CD4-positive, alpha-beta T cell (primary cell): ENCODE results near the gene ZNF319. TPM values are rescaled to one million over a fixed set of nuclear protein-coding genes. Genes with fewer than 3 reads are reported as not detected.

ENCODE experiments used
- ATAC-seq: fragments of 200-7000 bp; cut with Tn5 transposase; one replicate; pipeline ENCODE4 v1.10.0; 2022; ENCODE audit warnings: mild to moderate bottlenecking; ENCODE audit not compliant: poor library complexity
- CTCF ChIA-PET: fragments of 350-600 bp; sonication (Branson Sonifier 250); formaldehyde crosslinking; loops from one replicate; lab custom pipeline; 2021; ENCODE audit warnings: antibody characterized with exemption, inconsistent platforms; lab: Charles Lee
- POLR2A ChIA-PET: fragments of 350-600 bp; sonication (Branson Sonifier 250); formaldehyde crosslinking; loops from one replicate; lab custom pipeline; 2021; ENCODE audit warnings: antibody characterized with exemption, inconsistent platforms; lab: Charles Lee
- DNase-seq, 14 experiments: peaks; one replicate each; pipeline ENCODE4 v3.0.0-alpha.2; 2013 to 2020; ENCODE audit warnings: mixed read lengths in 2 of 14
- H3K27ac ChIP-seq, 2 donors: one replicate each; pipeline versions ENCODE4 v1.5.1 to v1.7.0; 2013; ENCODE audit warnings: low read length in 2 of 2, low read depth in 1 of 2, mild to moderate bottlenecking in 1 of 2
- H3K27me3 ChIP-seq, 2 experiments: 1 replicate in 1 of 2; 2 replicates in 1 of 2; pipeline versions ENCODE4 v1.6.1 to v1.7.0; 2013; ENCODE audit warnings: low read length in 2 of 2, control low read depth in 1 of 2, mild to moderate bottlenecking in 1 of 2, moderate library complexity in 1 of 2; ENCODE audit not compliant: insufficient read depth in 2 of 2, control insufficient read depth in 1 of 2
- H3K36me3 ChIP-seq: one replicate; pipeline ENCODE4 v1.6.1; 2013; ENCODE audit warnings: low read length, control low read depth; ENCODE audit not compliant: insufficient read depth
- H3K4me1 ChIP-seq: one replicate; pipeline ENCODE4 v1.6.1; 2013; ENCODE audit warnings: low read length, control low read depth; ENCODE audit not compliant: insufficient read depth
- H3K4me3 ChIP-seq: one replicate; pipeline ENCODE4 v1.5.1; 2013; ENCODE audit warnings: mild to moderate bottlenecking, low read length, moderate library complexity
- H3K9me3 ChIP-seq, 2 experiments: 1 replicate in 1 of 2; 2 replicates in 1 of 2; pipeline versions ENCODE4 v1.6.1 to v1.7.0; 2013; ENCODE audit warnings: low read length in 2 of 2, mild to moderate bottlenecking in 2 of 2, control low read depth in 1 of 2, moderate library complexity in 1 of 2; ENCODE audit not compliant: control insufficient read depth in 1 of 2, insufficient read depth in 1 of 2
- H3K27ac Mint-ChIP-seq: one replicate; pipeline ENCODE4 v1.8.0; 2020; ENCODE audit warnings: mixed read lengths
- H3K27me3 Mint-ChIP-seq: one replicate; pipeline ENCODE4 v1.8.0; 2021; ENCODE audit warnings: mixed read lengths
- H3K36me3 Mint-ChIP-seq: one replicate; pipeline ENCODE4 v1.8.0; 2021; ENCODE audit warnings: low read depth, mixed read lengths
- H3K4me1 Mint-ChIP-seq: one replicate; pipeline ENCODE4 v1.8.0; 2021; ENCODE audit warnings: low read depth, mixed read lengths
- H3K4me3 Mint-ChIP-seq: one replicate; pipeline ENCODE4 v1.8.0; 2020; ENCODE audit warnings: mild to moderate bottlenecking, mixed read lengths
- H3K9me3 Mint-ChIP-seq: one replicate; pipeline ENCODE4 v1.8.0; 2020; ENCODE audit warnings: mixed read lengths
- intact Hi-C, 2 experiments: fragments of 100-400 bp; cut with DNase I in 1 of 2; cut with micrococcal nuclease in 1 of 2; formaldehyde crosslinking; loops; one replicate each; pipeline versions ENCODE4 v1.15.1 to v1.9.0; 2023 to 2025; cut with DNase I, micrococcal nuclease
- total RNA-seq, 174 experiments: library from RNA in 2 of 174; stranded (reverse) in 2 of 174; gene quantifications; one replicate each; pipeline ENCODE4 v1.2.3 and lab custom pipeline; 2021 to 2026
- TF ChIP-seq, protein P1 (sequence below): fragments of 200-600 bp; IDR thresholded peaks from one replicate; pipeline ENCODE4 v1.8.0; 2022; ENCODE audit warnings: antibody characterized with exemption, mild to moderate bottlenecking

Gene ZNF319
- total RNA-seq, 2 experiments from 2014 or later: 11.4 to 12.9 TPM

DNA sequence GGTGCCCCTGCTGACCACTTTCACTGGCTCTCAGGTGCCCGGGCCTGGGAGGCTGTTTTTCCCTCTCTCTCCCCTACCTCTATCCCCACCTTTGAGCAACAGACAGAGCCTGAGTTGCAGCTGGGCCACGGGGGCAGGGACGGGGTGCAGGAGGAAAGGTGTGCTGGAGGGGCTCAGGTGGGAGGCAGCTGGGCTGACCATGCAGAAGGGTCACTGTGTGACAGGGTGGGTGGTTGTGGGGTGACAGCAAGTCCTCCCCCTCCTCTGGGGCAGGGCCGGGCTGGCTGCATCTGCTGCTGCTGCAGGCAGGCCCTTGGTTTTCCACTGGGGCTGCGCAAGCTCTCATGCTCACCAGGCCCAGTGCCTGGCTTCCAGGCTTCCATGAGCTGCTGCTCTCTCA is 6.6 kb downstream of the ZNF319 start:
- intact Hi-C loops: loop anchor here in 1 of 2 experiments (10.0 kb wide), 1 partner anchor 631 kb away; the partner anchor contains the start of gene CNOT1
- Mint-ChIP-seq H3K27ac (peak overlapping the region; percentile 83), H3K4me1 (peaks cover 37% of the 10 kb centered on the region), H3K4me3 (no peak overlapping the region), H3K36me3 (peaks cover 33% of the 10 kb centered on the region), H3K9me3 (no peaks in the 10 kb centered on the region), H3K27me3 (no peaks in the 10 kb centered on the region)
- ATAC-seq: no peak
- TF ChIP-seq, protein P1, sequence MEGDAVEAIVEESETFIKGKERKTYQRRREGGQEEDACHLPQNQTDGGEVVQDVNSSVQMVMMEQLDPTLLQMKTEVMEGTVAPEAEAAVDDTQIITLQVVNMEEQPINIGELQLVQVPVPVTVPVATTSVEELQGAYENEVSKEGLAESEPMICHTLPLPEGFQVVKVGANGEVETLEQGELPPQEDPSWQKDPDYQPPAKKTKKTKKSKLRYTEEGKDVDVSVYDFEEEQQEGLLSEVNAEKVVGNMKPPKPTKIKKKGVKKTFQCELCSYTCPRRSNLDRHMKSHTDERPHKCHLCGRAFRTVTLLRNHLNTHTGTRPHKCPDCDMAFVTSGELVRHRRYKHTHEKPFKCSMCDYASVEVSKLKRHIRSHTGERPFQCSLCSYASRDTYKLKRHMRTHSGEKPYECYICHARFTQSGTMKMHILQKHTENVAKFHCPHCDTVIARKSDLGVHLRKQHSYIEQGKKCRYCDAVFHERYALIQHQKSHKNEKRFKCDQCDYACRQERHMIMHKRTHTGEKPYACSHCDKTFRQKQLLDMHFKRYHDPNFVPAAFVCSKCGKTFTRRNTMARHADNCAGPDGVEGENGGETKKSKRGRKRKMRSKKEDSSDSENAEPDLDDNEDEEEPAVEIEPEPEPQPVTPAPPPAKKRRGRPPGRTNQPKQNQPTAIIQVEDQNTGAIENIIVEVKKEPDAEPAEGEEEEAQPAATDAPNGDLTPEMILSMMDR: no peak
- ChIA-PET POLR2A (no interaction called here), CTCF (no interaction called here)
- Histone ChIP-seq H3K9me3 (no peaks in the 10 kb centered on the region), H3K4me1 (peaks cover 61% of the 10 kb centered on the region), H3K36me3 (peaks cover 46% of the 10 kb centered on the region), H3K4me3 (no peak overlapping the region), H3K27me3 (no peaks in the 10 kb centered on the region), H3K27ac (peak overlapping the region in 1 of 2 donors; percentile 16)
- no peak for DNase-seq

GRCh38 chr16:57993438-57993837 is 7.0 kb downstream of the ZNF319 start:
- peaks cover 29% of the 10 kb centered on the region for H3K36me3 Mint-ChIP-seq
- H3K27me3 Mint-ChIP-seq: no peaks in the 10 kb centered on the region
- Histone ChIP-seq H3K27ac (peak overlapping the region in 1 of 2 donors; percentile 16), H3K27me3 (no peaks in the 10 kb centered on the region), H3K4me3 (no peak overlapping the region), H3K36me3 (peaks cover 46% of the 10 kb centered on the region), H3K4me1 (peaks cover 56% of the 10 kb centered on the region), H3K9me3 (no peaks in the 10 kb centered on the region)
- DNase-seq (no peak), ATAC-seq (no peak)
- POLR2A ChIA-PET: no interaction called here
- peaks cover 32% of the 10 kb centered on the region for H3K4me1 Mint-ChIP-seq
- TF ChIP-seq, protein P1: no peak
- H3K4me3 Mint-ChIP-seq: no peak overlapping the region
- CTCF ChIA-PET: no interaction called here
- no peaks in the 10 kb centered on the region for H3K9me3 Mint-ChIP-seq
- peak overlapping the region; percentile 62 for H3K27ac Mint-ChIP-seq
- intact Hi-C loops: loop anchor here in 1 of 2 experiments (10.0 kb wide), 1 partner anchor 631 kb away; the partner anchor contains the start of gene CNOT1

DNA sequence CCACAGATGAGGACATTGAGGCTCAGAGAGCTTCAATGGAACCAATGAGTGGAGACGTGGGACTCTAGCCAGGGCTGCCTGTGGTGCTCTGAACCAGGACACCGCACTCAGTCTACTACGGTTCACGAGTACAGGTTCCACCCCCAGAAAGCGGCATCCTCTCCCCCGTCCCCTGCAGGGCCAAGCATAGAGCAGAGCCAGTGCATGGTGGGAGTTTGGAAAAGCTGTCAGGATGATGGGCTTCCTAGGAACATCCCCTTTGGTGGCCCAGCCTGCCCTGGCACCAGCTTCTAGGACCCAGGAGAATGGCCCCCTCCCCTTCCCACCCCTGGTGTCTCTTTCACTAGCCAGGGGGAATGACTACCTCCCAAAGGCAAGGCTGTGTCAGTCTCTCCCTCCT is 8.4 kb downstream of the ZNF319 start:
- peaks cover 20% of the 10 kb centered on the region for H3K4me1 Mint-ChIP-seq
- TF ChIP-seq, protein P1: no peak
- Histone ChIP-seq H3K4me3 (no peak overlapping the region), H3K27ac (no peak overlapping the region), H3K4me1 (peaks cover 43% of the 10 kb centered on the region), H3K27me3 (no peaks in the 10 kb centered on the region), H3K36me3 (peaks cover 36% of the 10 kb centered on the region), H3K9me3 (no peaks in the 10 kb centered on the region)
- intact Hi-C loops: loop anchor here in 1 of 2 experiments (10.0 kb wide), 1 partner anchor 633 kb away; the partner anchor contains the start of gene CNOT1
- H3K27ac Mint-ChIP-seq: peak overlapping the region; percentile 62
- no peak overlapping the region for H3K4me3 Mint-ChIP-seq
- POLR2A ChIA-PET: no interaction called here
- H3K27me3 Mint-ChIP-seq: no peaks in the 10 kb centered on the region
- CTCF ChIA-PET: no interaction called here
- peaks cover 19% of the 10 kb centered on the region for H3K36me3 Mint-ChIP-seq
- no peak for DNase-seq
- ATAC-seq: no peak
- no peaks in the 10 kb centered on the region for H3K9me3 Mint-ChIP-seq
